ENCODE measurements around the gene KCNK2. TPM values are rescaled to one million over a fixed set of nuclear protein-coding genes. Genes with fewer than 3 reads are reported as not detected.

KCNK2 gene
- total RNA-seq, 1 experiment from 2014 or later = 0.44 TPM

GRCh38 chr1:215083383-215083961 is 935 bp downstream of the KCNK2 start:
- H3K4me1 ChIP-seq (ENCODE audit: insufficient read depth, low read length) = no peaks in the 10 kb centered on the region
- Mint-ChIP-seq H3K4me1 (peaks cover 15 to 22% of the 10 kb centered on the region in 2 experiments), H3K9me3 (no peaks in the 10 kb centered on the region; a peak in 1 of 5 replicates), H3K27ac (no peak overlapping the region; a peak in 1 of 7 replicates), H3K27me3 (ENCODE audit: low read depth) (peaks cover 96% of the 10 kb centered on the region), H3K4me3 (peak overlapping the region; percentile 68 to 86), H3K36me3 (ENCODE audit: insufficient read depth in 1 of 3, low read depth in 3 of 3) (no peaks in the 10 kb centered on the region)
- no peak overlapping the region for H2AFZ ChIP-seq (ENCODE audit: low read length)
- no peak overlapping the region for H3K18ac ChIP-seq (ENCODE audit: insufficient read length, low read depth, low read length)
- no peaks in the 10 kb centered on the region for H3K79me1 ChIP-seq (ENCODE audit: insufficient read depth, low read depth, low read length, poor library complexity, severe bottlenecking)
- H3K9me3 ChIP-seq (ENCODE audit: control insufficient read depth, low read depth, low read length) = no peaks in the 10 kb centered on the region
- no peak overlapping the region for H3K23ac ChIP-seq (ENCODE audit: insufficient read length, low read depth, low read length)
- no peak overlapping the region for H2AK5ac ChIP-seq (ENCODE audit: insufficient read length, low read length)
- H4K20me1 ChIP-seq (ENCODE audit: control insufficient read depth, insufficient read depth, insufficient read length) = peaks cover 3% of the 10 kb centered on the region
- H3K14ac ChIP-seq (ENCODE audit: insufficient read depth, low read length) = no peak overlapping the region
- H3K4me2 ChIP-seq (ENCODE audit: insufficient read depth, insufficient read length, low read length) = peak overlapping the region; percentile 77
- TF ChIP-seq CTCF (conservative IDR thresholded peaks at IDR 0.05) = no peak
- H2BK15ac ChIP-seq (ENCODE audit: low read depth, low read length) = no peak overlapping the region
- H4K8ac ChIP-seq (replicated peaks; ENCODE audit: insufficient read length, low read depth, low read length) = no peak overlapping the region
- H2BK20ac ChIP-seq (ENCODE audit: low read depth, low read length, poor library complexity, severe bottlenecking) = no peak overlapping the region
- peaks cover 18% of the 10 kb centered on the region for H3K23me2 ChIP-seq (ENCODE audit: insufficient read length, low read depth, low read length, poor library complexity, severe bottlenecking)
- peaks cover 45% of the 10 kb centered on the region for H3K27me3 ChIP-seq (ENCODE audit: insufficient read depth, low read length)
- no CpG with 5 or more reads among the region's 25 CpGs for WGBS (ENCODE audit: extremely low coverage, insufficient read length, low lambda C conversion rate)
- no peak overlapping the region for H3K9ac ChIP-seq (ENCODE audit: extremely low read depth, insufficient read length, low read length)
- no peak overlapping the region for H3K27ac ChIP-seq (ENCODE audit: insufficient read length, low read depth, low read length)
- H3K56ac ChIP-seq (ENCODE audit: insufficient read length, low read depth, low read length) = no peak overlapping the region
- H3K4ac ChIP-seq (ENCODE audit: low read depth, low read length) = no peak overlapping the region
- H3T11ph ChIP-seq (ENCODE audit: low read length) = no peak overlapping the region
- DNase-seq = peak; percentile 55
- no peak overlapping the region for H4K5ac ChIP-seq (ENCODE audit: insufficient read length, low read depth, low read length)
- H2BK5ac ChIP-seq (ENCODE audit: insufficient read length, low read length) = no peak overlapping the region
- H2BK120ac ChIP-seq (ENCODE audit: low read depth, low read length, poor library complexity, severe bottlenecking) = no peak overlapping the region
- no peak overlapping the region for H2BK12ac ChIP-seq (ENCODE audit: insufficient read length, low read depth, low read length)
- H4K91ac ChIP-seq (ENCODE audit: insufficient read length, low read depth, low read length) = no peak overlapping the region
- no peaks in the 10 kb centered on the region for H3K79me2 ChIP-seq (ENCODE audit: insufficient read depth, low read length)
